Tibial nerve (tissue), 3 donors: ENCODE results near the gene CREBRF.

ENCODE experiments used
- CTCF ChIP-seq, 5 experiments: fragments of 200-600 bp in 3 of 5; fragments of 450-650 bp in 2 of 5; sonication (generic) in 3 of 5; IDR thresholded peaks; one replicate each; pipeline ENCODE4 v1.5.1; 2016 to 2019; ENCODE audit warnings: antibody characterized with exemption in 5 of 5, mild to moderate bottlenecking in 3 of 5, moderate library complexity in 2 of 5
- POLR2A ChIP-seq, 2 donors: fragments of 450-650 bp; IDR thresholded peaks; one replicate each; pipeline ENCODE4 v1.6.1; 2017; ENCODE audit warnings: antibody characterized with exemption in 2 of 2, mild to moderate bottlenecking in 2 of 2, moderate library complexity in 2 of 2

- TF ChIP-seq POLR2A (IDR thresholded peaks at IDR 0.05) (no peak), CTCF (IDR thresholded peaks at IDR 0.05) (no peak)
Observed at GRCh38 chr5:173172166-173172565, 116.0 kb downstream of the CREBRF start.
